ENCODE data around the gene SLC38A10. TPM values are rescaled to one million over a fixed set of nuclear protein-coding genes. Genes with fewer than 3 reads are reported as not detected.

The SLC38A10 gene
- total RNA-seq, 1 donor from 2014 or later, result 12.3 TPM

DNA sequence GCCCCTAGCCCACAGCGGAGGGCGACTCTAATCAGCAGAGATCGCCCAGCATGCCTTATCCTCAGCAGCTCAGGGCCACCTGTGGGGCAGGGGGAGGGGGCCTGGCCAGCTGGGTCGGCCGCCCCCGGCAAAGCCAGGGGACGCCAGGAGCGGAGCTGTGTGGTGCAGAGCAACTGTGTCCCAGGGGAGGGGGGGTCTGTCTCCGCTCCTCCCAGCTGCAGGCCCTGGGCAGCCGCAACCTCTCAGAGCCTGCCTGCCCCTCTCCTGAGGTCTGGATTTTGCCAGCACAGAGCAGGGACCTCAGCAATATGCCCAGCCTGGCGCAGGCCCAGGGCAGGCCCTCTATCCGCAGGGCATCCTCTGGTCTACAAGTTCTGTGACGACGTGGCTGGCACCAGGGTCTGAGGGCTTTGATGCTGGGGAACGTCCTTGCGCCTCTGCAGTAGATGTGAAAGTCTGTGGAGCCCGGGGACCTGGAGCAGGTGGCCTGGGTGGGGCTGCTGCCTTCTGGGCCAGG is 36.5 kb upstream of the SLC38A10 start:
- DNase-seq, result no peak

DNA sequence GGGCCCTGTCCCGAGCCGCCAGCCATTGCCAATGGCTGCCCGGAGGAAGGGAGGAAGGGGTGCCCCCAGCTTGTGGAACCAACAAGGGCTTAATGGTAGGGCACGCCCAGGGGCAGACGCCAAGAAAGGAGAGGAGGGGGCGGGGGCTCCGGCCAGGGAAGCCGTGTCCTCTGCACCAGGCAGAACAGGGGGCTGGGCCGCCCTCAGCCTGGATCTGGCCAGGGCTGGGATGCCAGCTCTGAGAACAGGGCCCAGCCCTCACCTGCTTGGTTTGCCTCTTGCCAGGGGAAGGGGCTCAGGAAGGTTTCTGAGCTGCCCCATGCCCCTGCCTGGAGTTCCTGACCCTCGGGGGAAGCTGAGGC is 35.8 kb upstream of the SLC38A10 start:
- DNase-seq, result no peak

DNA sequence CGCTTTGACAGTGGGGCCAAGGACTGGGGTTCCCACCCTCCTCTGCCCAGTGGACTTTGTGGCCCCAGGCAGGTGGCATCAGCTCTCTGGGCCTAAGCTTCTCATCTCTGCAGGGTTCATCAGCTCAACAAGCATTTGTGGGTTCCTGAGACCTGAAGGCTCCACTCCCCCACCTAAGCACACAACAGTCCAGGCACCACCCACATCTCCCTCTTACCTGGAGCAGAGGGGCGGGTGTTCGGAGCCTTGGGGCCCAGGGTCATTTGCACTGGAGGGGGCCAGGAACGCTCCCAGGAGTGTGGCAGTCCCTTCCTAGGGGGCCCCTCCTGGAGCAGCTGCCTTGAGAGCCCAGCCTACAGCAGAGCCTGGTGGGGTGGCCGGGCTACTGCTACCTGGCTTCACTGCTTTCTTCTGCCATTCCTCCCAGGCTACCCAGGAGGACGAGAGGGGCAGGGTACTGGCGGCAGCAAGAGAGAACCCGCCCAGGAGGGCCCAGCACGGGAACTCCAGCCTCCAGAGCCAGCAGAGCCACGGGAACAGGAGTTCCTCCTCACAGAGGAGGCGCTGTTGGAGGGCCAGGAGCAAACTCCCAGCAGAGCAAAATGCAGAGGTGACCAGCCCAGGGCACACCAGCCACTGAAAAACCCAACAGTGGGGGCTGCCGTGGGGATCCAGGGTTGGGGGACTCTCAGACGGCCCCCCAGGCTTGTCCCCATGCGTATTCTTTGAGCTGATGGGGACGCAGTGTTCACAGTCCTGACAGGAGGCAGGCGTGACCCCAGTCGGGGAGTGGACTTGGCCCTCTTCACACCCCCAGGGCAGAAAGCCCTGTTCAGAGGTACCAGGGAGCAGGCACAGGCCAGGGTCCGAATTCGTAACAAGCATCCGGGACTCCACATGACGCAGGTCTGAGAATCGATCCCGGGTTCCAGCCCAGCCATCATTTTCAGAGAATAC is 35.1 kb upstream of the SLC38A10 start:
- no peak for DNase-seq

DNA sequence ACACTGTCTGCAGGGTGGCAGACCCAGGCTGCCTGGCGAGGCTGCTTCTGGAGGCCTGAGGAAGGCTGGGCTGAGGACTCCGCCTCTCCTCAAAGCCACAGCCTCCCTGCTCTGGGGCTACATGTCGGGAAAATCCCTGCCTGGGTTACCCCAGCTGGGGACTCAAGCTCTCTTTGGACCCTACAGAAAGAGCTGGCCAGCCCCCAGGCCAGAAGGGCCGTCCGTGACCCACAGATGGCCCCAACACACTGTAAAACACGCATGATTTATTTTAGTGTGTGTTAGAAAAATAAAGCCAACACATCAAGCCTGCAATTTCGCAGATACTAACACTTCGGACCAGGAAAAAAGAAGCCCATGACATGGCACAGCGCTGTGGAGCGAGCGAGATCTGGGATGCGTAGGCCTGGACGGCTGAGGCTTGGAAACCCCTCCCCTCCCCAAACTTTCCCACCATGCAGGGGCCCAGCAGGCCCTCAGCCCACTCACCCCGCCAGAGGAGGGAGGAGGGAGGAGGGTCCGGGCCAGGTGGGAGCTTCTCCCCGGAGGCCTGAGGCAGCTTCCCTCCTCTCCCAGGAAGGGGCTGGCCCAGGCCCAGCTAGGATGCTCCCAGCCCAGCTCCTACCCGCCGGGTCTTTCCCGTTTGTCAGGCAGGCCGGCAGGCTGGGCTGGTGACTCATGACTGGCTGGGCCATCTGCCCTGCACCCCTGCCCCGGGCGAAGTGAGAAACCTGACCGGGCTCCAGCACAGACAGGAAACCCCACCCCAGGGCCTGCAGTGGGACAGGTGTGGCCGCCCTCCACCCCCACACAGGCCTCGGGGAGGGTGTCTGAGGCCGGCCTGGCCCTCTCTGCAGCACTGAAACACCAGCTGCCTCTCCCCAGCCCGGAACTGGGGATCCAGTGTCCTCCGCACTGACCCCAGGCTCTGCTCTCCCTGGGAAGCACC is 34.1 kb upstream of the SLC38A10 start:
- DNase-seq, result no peak

DNA sequence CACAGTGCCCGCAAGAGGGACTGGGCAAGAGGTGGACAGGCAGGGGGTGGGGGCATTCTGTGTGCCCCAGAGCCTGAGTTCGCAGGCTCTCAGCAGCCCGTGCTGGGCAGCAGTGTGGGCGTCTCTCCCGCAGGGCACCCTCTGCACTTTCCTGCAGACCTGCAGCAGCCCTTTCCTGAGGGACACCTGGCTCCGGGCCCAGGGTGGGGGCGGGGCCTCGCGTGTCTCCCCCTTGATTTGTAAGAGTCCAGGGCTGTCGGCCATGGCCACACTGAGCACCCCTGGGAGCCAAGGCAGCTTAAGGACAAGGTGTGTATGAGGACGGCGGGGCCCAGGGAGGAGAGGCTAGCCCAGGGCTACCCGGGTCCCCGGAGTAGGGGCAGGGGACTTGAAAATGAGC is 33.4 kb upstream of the SLC38A10 start:
- no peak for DNase-seq

DNA sequence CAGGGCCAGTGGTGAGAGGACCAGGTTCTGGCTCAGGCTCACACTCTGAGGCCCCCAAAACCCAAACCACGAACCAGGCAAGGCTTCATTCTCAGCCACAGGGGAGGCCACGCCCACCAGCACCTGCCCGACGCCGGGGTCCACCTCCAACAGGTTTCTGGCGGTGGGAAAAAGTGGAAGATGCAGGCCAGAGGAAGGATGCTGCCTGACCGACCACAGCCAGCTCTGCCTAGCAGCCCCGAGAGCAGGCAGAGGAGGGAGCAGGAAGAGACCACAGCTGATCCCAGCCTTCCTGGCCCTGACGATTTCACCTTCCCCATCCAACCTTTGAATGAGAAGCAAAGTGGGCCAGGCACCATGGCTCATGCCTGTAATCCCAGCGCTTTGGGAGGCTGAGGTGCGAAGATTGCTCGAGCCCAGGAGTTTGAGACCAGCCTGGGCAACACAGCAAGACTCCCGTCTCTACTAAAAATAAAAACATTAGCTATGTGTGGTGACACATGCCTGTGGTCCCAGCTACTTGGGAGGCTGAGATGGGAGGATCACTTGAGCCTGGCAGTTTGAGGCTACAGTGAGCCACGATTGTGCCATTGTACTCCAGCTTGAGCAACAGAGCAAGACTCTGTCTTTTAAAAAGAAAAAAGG is 30.7 kb upstream of the SLC38A10 start:
- no peak for DNase-seq

DNA sequence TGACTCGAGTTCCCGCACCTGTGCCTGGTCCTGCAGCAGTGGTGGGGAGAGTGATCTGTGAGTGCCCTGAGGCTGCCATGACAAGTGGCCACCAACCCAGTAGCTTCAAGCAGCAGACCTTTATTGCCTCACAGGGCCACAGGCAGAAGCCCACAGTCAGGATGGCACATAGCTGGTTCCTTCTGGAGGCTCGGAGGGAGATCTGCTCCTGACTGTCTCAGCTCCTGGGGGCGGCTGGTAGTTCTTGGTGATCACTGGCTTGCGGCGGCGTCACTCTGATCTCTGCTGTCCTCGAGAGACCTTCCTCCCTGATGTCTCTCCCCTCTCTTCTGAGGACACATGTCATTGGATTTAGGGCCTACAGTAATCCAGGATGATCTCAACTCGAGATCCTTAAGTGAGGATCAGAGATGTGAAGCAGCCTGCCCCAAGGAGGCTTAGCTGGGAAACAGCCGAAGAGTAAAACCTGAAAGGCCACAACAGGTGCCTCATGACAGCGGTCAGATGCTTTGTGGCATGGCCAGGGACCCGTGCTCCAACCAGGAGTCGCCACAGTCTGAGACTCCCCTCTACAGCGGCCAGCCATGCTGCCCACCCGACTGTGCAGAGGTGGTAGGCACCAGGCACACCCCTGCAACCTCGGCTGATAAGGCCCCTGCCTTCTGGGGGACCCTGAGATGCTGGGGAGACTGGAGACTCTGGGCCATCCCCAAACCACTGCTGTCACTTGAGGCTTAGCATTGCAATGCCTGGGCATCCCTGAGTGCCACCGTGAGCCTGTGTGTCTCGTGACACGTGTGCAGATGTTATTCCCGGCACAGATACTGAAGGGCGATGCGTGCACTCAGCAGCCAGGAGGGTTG is 30.0 kb upstream of the SLC38A10 start:
- DNase-seq, result no peak

DNA sequence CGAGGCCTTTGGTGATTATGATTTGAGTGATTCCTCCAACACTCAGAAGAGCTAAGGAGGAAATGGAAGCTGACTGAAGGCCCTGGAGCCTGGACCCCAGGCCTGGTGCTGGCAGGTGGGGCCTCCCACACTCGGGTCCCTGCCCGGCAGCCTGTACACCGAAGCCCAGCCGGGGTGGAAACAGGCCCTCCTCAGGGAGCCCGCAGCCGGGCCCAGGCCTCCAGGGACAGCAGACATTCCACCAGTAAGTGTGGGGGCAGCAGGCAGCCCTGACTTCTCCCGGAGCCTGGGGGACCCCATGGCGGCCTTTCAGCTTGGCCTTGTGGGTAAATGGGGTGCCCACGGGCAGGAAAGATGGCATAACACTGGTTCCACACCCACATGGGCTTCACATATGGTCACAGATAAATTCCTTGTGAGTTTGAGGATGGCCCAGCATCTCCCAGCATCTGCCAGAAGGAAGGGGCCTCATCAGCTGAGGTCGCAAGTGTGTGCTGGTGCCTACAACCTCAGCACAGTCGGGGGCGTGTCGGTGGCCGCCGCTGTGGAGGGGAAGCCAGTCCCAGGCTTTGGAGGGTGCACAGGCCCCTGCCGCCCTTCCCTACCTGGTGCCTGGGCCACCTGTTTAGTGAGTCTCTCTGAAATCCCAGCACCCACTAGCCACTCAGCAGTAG is 29.2 kb upstream of the SLC38A10 start:
- DNase-seq, result no peak

DNA sequence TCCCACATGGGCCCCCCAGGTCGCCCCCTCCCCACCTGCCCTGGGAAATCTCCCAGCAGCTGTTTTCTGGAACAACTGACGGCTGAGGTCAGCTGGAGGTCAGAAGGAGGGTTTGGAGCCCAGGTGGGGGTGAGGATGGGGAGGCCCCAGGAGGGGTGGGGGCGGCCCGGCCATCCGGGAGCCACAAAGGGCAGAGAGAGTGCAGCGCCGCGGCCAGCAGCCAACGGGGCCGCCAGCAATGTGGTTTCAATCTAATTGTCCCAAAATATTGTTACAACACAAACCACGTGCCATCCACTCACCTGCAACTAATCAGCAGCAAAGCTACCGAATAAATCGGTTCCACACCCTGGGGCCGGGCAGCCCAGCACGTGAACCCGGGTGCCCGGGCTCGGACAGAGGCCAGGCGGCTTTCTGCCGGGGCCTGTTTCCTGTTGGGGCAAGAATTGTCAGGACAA is 28.3 kb upstream of the SLC38A10 start:
- DNase-seq, result no peak

DNA sequence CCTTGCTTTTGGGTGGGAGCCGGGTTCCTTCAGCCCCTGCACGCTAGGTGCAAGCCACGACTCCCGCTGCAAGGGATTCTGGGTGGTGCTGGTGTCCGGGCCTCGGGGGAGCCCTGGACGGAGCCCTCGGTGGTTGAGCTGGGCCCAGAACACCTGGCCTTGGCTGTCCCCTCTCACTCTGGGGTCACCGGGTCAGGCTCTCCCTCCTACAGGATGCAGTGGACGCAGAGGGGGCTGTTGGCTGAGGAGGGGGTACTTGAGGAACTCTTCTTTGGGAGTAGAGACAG is 27.9 kb upstream of the SLC38A10 start:
- DNase-seq, result no peak

DNA sequence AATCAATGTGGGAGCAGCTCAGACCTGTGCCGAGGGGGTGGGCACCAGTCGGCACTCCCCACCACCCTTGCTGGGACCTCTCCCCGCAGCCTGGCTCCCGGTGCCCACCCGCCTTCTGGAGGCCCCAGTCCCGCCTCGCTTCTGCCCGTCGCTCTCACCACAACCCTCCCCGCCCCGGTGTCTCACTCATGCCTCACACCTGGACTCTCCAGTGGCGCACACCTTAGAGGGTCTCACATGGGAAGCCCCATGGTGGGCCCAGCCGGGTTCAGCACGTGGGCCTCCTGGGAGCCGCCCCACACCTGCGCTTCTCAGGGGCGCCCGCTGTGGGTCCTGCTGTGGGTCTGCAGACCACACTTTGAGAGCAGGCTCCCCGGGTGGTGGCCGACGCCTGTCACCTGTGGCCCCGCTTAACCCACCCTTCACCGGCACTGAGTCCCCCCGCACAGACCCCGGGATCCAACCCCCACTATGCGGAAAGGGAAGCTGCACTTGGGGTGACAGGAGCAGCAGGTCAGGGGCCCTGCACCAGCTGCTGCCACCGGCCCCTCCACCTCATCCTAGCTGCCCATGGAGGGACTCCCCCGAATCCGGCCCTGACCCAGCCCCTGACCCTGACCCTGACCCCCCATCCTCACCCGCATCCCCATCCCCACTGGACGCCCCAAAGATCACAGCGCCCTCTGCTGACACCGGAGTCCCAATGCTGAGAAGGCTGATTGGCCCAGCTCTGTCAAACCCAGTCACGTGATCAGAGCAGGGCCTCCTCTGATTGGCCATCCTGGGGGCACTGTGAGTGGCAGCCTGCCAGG is 27.4 kb upstream of the SLC38A10 start:
- DNase-seq, result no peak

DNA sequence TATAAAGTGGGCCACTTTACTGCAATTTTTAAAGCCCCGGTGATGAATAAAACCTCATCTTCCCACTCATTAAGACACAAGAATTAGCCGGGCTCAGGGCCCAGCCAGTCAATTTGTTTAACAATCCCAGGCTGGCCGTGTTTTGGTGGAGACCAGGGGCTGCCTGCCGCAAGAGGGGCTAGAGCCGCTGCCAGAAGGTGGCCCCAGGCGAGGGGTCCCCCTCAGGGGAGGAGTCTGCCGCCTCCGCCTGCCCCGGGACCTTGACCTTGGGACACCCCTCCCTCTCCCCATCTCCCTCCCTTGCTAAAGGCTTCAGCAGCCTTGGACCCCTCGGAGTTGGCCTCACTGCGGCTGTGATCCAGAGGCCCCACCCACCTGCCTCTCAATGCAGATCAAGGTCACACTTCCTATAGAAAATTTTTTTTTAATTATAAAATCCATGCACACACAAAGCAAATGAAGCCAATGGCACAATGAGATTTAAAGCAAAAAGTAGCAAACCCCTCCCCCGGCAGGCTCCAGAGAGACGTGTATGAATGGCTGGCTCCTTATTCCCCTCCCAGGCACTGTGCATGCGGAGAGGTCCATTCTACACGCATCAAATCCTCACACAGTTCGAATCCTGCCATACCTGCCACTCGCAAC is 23.0 kb upstream of the SLC38A10 start:
- DNase-seq, result no peak

DNA sequence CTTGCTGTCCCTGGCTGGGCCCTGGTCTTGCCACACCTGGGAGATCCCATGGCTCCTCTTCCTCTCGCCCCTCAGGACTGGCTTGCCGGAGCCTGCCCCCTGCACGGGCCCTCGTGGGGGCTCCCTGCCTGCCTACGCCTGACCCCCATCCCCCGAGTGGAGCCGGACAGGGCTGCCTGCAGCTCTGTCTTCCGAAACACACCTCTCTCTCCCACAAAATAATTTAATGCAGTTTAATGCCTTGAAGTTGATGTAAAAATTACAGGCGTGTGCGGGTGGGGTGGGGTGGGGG is 22.4 kb upstream of the SLC38A10 start:
- DNase-seq, result no peak

DNA sequence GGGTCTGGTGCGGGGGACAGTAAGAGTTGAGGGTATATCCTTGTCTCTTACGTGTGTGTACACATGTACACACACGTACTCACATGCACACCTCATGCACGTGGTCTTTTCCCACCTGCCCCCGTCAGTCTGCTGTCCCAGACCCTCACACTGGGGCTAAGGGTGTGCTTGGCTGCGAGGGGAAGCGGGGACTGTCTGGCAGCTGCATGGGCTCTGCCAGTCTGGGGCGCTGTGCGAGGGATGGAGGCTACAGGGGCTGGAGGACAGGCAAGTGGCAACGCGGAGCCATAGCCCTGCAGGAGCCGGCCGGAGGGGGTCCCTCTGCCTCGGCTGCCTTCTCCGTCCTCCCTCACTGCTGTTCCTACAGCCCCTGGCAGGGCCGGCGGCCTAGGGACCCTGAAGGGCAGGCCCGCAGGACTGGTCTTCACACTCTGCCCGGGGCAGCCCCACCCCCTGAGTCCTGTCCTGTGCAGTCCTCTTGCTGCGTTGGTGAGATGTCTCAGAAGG is 20.8 kb upstream of the SLC38A10 start:
- DNase-seq, result no peak

DNA sequence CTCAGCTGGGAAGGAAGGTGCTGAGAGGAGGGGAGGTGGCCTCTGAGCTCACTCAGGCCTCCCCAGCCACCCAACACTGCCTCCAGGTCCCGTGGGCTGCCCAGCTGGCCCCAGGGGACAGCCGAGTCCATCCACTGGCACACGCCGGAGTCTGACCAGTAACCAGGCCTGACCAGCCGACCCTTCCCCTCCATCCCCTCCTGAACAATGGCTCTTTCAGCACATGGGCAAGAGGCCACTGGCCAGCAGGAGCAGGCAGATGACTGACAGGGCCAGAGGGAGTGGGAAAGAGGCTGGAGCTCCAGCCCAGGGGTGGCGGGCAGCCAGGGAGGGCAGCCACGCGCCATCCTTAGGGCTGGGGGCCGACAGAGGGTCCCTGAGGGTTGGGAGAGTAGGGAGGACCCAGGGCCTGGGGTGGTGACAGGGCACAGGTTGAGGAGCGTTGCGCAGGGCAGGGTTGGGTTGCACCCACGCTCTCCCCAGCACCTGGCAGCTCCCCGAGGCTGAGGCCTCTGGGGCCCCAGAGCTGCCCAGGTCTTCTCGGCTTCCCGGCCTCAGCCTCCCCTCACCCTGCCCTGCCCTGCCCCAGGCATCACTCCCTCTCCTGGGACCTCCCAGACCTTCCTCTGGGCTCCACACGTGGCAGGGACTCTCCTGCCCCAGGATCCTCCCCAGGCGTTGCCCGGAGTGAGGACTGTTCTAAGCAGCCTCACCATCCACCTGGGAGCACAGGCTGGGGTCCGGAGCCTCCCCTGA is 20.2 kb upstream of the SLC38A10 start:
- DNase-seq, result no peak

DNA sequence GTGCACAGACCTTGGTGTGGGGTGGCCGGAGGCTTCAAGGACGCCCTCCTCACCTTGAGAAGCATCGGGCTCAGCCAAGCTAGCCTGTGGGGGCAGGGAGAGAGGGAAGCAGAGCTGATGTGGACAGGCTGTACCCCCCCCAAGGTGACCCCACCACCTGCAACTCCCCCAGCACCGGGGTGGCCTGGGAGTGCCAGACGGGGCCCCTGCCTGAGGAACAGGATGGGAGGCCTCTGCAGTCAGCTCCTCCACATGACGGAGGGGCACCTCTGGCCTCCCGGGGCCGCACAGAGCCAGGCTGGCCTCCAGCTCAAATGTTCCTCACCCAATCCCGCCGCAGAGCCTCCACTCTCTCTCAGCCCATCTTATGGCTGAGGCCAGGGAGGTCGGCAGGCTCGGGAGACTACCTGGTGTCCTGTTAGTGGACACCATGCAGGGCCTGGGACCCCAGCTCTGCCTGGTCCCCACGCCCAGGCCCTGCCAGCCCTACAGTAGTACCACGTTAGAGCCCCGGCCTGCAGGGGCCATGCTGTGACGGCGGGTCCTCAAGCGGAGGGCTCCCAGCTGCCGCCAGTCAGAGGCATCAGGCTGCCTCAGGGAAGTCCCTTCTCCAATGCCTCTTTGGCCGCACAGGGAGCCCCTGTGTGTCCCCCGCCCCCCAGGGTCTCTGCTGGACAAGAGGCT is 19.4 kb upstream of the SLC38A10 start:
- no peak for DNase-seq

DNA sequence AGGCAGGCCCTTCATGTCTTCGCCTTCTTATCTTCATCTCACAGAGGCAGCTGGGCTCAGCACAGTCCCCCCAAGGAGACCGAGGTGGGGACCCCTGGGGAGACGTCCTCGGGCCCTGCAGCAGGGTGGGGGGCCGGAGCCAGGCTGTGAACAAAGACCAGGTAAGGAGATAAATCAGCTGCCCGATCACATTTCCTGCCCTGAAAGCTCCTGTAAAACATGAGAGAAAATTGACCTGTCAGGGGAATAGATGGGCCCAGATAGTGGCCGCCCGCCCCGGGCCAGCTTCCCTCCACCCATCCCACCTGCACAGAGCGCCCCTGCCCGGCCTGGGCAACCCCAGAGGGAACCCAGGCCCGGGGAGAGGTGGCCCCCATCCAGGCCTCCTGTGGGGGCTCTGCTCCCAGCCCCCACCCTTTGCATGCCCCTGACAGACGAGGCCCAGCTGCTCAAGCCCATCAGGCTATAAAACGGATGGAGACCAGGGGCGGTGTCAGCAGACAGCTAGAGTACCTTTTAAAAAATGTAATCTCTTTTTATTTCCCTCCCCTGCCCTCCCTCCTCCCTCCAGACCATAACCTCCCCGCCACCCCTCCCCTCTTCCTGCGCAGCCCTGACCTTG is 18.8 kb upstream of the SLC38A10 start:
- no peak for DNase-seq

Data from occipital lobe (tissue), 2 donors.